GM12801 (cell line): ENCODE measurements around the gene ZNF681.

Experiments
- CTCF ChIP-seq: IDR thresholded peaks from one replicate; pipeline ENCODE4 v1.5.1; 2011; ENCODE audit warnings: control low read depth; ENCODE audit not compliant: insufficient read length; ENCODE audit errors: extremely low read depth

ZNF681 gene

GRCh38 chr19:23762884-23763711 lies 4.4 kb upstream of the ZNF681 start:
- no peak for TF ChIP-seq CTCF

- no peak for TF ChIP-seq CTCF
Observed at GRCh38 chr19:23762548-23762883, 3.8 kb upstream of the ZNF681 start.

GRCh38 chr19:23718802-23719201 lies 39.9 kb downstream of the ZNF681 start:
- TF ChIP-seq CTCF: no peak

GRCh38 chr19:23716792-23717191 lies 41.9 kb downstream of the ZNF681 start:
- TF ChIP-seq CTCF: no peak

- no peak for TF ChIP-seq CTCF
Observed at GRCh38 chr19:23709347-23709746, 49.3 kb downstream of the ZNF681 start.

- no peak for TF ChIP-seq CTCF
Observed at GRCh38 chr19:23706657-23707056, 52.0 kb downstream of the ZNF681 start.

- TF ChIP-seq CTCF: no peak
Observed at GRCh38 chr19:23699521-23699860, 59.2 kb downstream of the ZNF681 start.
